Loucy (cell line): ENCODE measurements around the gene NMD3.

ENCODE experiments used
- H2AFZ ChIP-seq: fragments of 200-600 bp; sonication (generic); 2 replicates; pipeline ENCODE4 v1.6.0; 2016; ENCODE audit warnings: antibody characterized with exemption, mild to moderate bottlenecking, low read length, moderate library complexity
- H3F3A ChIP-seq: fragments of 200-600 bp; 2 replicates; pipeline ENCODE4 v1.6.0; 2016; ENCODE audit warnings: antibody characterized with exemption, low read depth, mild to moderate bottlenecking
- H3K27me3 ChIP-seq: fragments of 200-600 bp; sonication (generic); 2 replicates; pipeline ENCODE4 v1.6.1; 2014; ENCODE audit warnings: low read length, mild to moderate bottlenecking; ENCODE audit not compliant: insufficient read depth, poor library complexity, severe bottlenecking
- H3K36me3 ChIP-seq: fragments of 200-600 bp; sonication (generic); 2 replicates; pipeline ENCODE4 v1.6.1; 2016; ENCODE audit warnings: low read length; ENCODE audit not compliant: insufficient read depth
- H3K4me1 ChIP-seq: fragments of 200-600 bp; sonication (generic); 2 replicates; pipeline ENCODE4 v1.5.1; 2014; ENCODE audit warnings: low read length, mild to moderate bottlenecking; ENCODE audit not compliant: insufficient read depth, poor library complexity, severe bottlenecking
- H3K4me2 ChIP-seq: fragments of 200-600 bp; sonication (generic); 2 replicates; pipeline ENCODE4 v1.6.0; 2014; ENCODE audit warnings: antibody characterized with exemption, low read length, low read depth, mild to moderate bottlenecking; ENCODE audit not compliant: poor library complexity, severe bottlenecking
- H3K4me3 ChIP-seq: fragments of 200-600 bp; sonication (generic); 2 replicates; pipeline ENCODE4 v1.5.1; 2014; ENCODE audit warnings: low read length, mild to moderate bottlenecking, mixed read lengths; ENCODE audit not compliant: poor library complexity, severe bottlenecking
- H3K79me2 ChIP-seq: fragments of 200-600 bp; sonication (generic); 2 replicates; pipeline ENCODE4 v1.6.1; 2014; ENCODE audit warnings: low read length; ENCODE audit not compliant: insufficient read depth
- H3K9ac ChIP-seq: fragments of 200-600 bp; sonication (generic); 2 replicates; pipeline ENCODE4 v1.6.0; 2014; ENCODE audit warnings: mild to moderate bottlenecking, low read depth, low read length, moderate library complexity; ENCODE audit not compliant: poor library complexity, severe bottlenecking
- H3K9me2 ChIP-seq: fragments of 200-600 bp; sonication (generic); replicated peaks from 2 replicates; pipeline ENCODE4 v1.6.1; 2016; ENCODE audit warnings: low read depth, low read length, mixed read lengths
- H3K9me3 ChIP-seq: fragments of 200-600 bp; sonication (generic); 2 replicates; pipeline ENCODE4 v1.6.1; 2014; ENCODE audit warnings: mild to moderate bottlenecking, antibody characterized with exemption, low read length, low read depth; ENCODE audit not compliant: insufficient read depth
- H4K20me1 ChIP-seq: fragments of 200-600 bp; sonication (generic); 2 replicates; pipeline ENCODE4 v1.6.0; 2014; ENCODE audit warnings: antibody characterized with exemption, low read length, mild to moderate bottlenecking; ENCODE audit not compliant: insufficient read depth, poor library complexity, severe bottlenecking
- EZH2phosphoT487 ChIP-seq: fragments of 200-600 bp; IDR thresholded peaks from 2 replicates; pipeline ENCODE4 v1.6.1; 2018; ENCODE audit warnings: antibody characterized with exemption, mild to moderate bottlenecking, moderate library complexity, borderline replicate concordance
- TF ChIP-seq, protein P1 (sequence below): fragments of 200-600 bp; sonication (generic); conservative IDR thresholded peaks from 2 replicates; pipeline ENCODE4 v1.5.1; 2014; ENCODE audit warnings: mild to moderate bottlenecking, antibody characterized with exemption, low read length

Gene NMD3

DNA sequence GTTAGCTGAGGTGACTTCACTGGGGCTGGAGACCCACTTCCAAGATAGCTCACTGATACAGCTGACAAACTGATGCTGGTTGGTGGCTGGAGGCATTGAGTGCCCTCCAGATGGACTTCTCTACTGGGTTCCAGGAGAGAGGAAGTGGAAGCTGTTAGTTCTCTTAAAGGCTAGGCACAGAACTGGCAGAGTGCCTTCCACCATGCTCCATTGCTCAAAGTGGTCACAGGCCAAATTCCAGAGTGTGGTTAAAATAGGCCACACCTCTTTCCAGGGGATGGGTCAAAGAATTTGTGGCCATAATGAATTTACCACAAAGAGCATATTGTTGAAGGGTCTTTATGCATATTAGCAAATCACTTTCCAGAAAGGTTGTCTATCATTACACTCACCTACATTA, 74.2 kb downstream of the NMD3 start:
- Histone ChIP-seq H2AFZ (no peak overlapping the region), H3K27me3 (peaks cover 4% of the 10 kb centered on the region), H3K4me2 (no peak overlapping the region), H3K9me3 (peaks cover 22% of the 10 kb centered on the region; the same call in 1 of the 2 replicates), H3K4me3 (no peak overlapping the region), H3K36me3 (no peaks in the 10 kb centered on the region), H3K9me2 (no peaks in the 10 kb centered on the region), H3F3A (no peaks in the 10 kb centered on the region), H4K20me1 (no peaks in the 10 kb centered on the region), H3K4me1 (no peaks in the 10 kb centered on the region), H3K79me2 (no peaks in the 10 kb centered on the region), H3K9ac (no peak overlapping the region)
- no peak for TF ChIP-seq EZH2phosphoT487
- TF ChIP-seq, protein P1, sequence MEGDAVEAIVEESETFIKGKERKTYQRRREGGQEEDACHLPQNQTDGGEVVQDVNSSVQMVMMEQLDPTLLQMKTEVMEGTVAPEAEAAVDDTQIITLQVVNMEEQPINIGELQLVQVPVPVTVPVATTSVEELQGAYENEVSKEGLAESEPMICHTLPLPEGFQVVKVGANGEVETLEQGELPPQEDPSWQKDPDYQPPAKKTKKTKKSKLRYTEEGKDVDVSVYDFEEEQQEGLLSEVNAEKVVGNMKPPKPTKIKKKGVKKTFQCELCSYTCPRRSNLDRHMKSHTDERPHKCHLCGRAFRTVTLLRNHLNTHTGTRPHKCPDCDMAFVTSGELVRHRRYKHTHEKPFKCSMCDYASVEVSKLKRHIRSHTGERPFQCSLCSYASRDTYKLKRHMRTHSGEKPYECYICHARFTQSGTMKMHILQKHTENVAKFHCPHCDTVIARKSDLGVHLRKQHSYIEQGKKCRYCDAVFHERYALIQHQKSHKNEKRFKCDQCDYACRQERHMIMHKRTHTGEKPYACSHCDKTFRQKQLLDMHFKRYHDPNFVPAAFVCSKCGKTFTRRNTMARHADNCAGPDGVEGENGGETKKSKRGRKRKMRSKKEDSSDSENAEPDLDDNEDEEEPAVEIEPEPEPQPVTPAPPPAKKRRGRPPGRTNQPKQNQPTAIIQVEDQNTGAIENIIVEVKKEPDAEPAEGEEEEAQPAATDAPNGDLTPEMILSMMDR, result no peak

DNA sequence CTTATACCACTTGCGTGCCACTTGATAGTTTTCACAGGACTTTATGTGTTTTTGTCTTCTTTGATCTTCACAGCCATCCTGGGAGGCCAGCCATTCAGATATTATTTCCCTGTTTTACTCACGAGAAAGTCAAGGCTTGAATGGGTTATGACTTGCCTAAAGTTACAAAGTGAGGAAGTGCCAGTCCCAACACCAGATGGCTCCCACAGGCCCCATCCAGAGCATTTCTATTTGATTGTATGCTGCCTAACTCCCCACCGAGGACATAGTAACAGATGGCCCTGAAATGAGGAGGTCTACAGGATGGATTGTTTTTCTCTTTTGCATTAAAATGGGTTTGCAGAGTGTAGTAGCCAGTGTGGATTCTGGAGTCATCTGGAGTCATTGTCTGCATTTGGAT, 75.7 kb downstream of the NMD3 start:
- Histone ChIP-seq H3F3A (no peaks in the 10 kb centered on the region), H3K4me3 (no peak overlapping the region), H3K9ac (no peak overlapping the region), H3K4me1 (no peaks in the 10 kb centered on the region), H3K9me2 (no peaks in the 10 kb centered on the region), H3K9me3 (peaks cover 22% of the 10 kb centered on the region; the same call in 1 of the 2 replicates), H2AFZ (no peak overlapping the region), H3K27me3 (peaks cover 4% of the 10 kb centered on the region), H4K20me1 (no peaks in the 10 kb centered on the region), H3K36me3 (no peaks in the 10 kb centered on the region), H3K79me2 (no peaks in the 10 kb centered on the region), H3K4me2 (no peak overlapping the region)
- TF ChIP-seq, protein P1, result no peak
- TF ChIP-seq EZH2phosphoT487, result no peak
